A549 (cell line): ENCODE results near the gene NPLOC4.

Source experiments
- ATOH8 ChIP-seq: fragments of 250-450 bp; sonication (Bioruptor Pico); IDR thresholded peaks from 2 replicates; pipeline ENCODE4 v1.5.0; 2020; ENCODE audit warnings: low read depth, mild to moderate bottlenecking, moderate library complexity
- CHD2 ChIP-seq: fragments of 150-350 bp; IDR thresholded peaks from 2 replicates; pipeline ENCODE4 v1.6.1; 2014; ENCODE audit warnings: low read length; ENCODE audit not compliant: partially characterized antibody
- EHMT2 ChIP-seq: fragments of 200-600 bp; sonication (generic); IDR thresholded peaks from 2 replicates; pipeline ENCODE4 v1.6.1; 2016; ENCODE audit warnings: antibody characterized with exemption, low read depth, mild to moderate bottlenecking, moderate library complexity
- ELK1 ChIP-seq: fragments of 150-350 bp; IDR thresholded peaks from 2 replicates; pipeline ENCODE4 v1.6.1; 2014; ENCODE audit warnings: low read depth, mild to moderate bottlenecking, low read length
- ESRRA ChIP-seq: fragments of 150-350 bp; IDR thresholded peaks from 2 replicates; pipeline ENCODE4 v1.6.1; 2014; ENCODE audit warnings: mild to moderate bottlenecking, low read length, borderline replicate concordance
- POLR2A ChIP-seq: IDR thresholded peaks from 2 replicates; pipeline ENCODE4 v1.6.1; 2012; ENCODE audit warnings: mild to moderate bottlenecking, low read length
- TF ChIP-seq, protein P1 (sequence below): fragments of >200 bp; sonication (Bioruptor Twin); formaldehyde crosslinking; IDR thresholded peaks from 3 replicates; pipeline ENCODE4 v1.5.1; 2016

GRCh38 chr17:81514739-81515529 lies 122.0 kb downstream of the NPLOC4 start:
- TF ChIP-seq ELK1 (no peak), CHD2 (no peak), ESRRA (no peak), POLR2A (peak; percentile 47), EHMT2 (no peak), ATOH8 (no peak)
- TF ChIP-seq, protein P1, sequence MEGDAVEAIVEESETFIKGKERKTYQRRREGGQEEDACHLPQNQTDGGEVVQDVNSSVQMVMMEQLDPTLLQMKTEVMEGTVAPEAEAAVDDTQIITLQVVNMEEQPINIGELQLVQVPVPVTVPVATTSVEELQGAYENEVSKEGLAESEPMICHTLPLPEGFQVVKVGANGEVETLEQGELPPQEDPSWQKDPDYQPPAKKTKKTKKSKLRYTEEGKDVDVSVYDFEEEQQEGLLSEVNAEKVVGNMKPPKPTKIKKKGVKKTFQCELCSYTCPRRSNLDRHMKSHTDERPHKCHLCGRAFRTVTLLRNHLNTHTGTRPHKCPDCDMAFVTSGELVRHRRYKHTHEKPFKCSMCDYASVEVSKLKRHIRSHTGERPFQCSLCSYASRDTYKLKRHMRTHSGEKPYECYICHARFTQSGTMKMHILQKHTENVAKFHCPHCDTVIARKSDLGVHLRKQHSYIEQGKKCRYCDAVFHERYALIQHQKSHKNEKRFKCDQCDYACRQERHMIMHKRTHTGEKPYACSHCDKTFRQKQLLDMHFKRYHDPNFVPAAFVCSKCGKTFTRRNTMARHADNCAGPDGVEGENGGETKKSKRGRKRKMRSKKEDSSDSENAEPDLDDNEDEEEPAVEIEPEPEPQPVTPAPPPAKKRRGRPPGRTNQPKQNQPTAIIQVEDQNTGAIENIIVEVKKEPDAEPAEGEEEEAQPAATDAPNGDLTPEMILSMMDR, result no peak
